Nephron (organoid): ENCODE measurements around the gene COG5.

Source experiments
- H3K27ac Mint-ChIP-seq, 3 experiments: 2 replicates each; pipeline ENCODE4 v1.8.0; 2020; ENCODE audit warnings: mixed read lengths in 3 of 3, mild to moderate bottlenecking in 2 of 3, moderate library complexity in 1 of 3
- H3K27me3 Mint-ChIP-seq: 2 replicates; pipeline ENCODE4 v1.8.0; 2021; ENCODE audit warnings: low read depth, mild to moderate bottlenecking, moderate library complexity, mixed read lengths
- H3K36me3 Mint-ChIP-seq: 2 replicates; pipeline ENCODE4 v1.8.0; 2020; ENCODE audit warnings: low read depth, mixed read lengths
- H3K4me1 Mint-ChIP-seq: 2 replicates; pipeline ENCODE4 v1.8.0; 2020; ENCODE audit warnings: mixed read lengths
- H3K4me3 Mint-ChIP-seq, 3 experiments: 2 replicates each; pipeline ENCODE4 v1.8.0; 2020; ENCODE audit warnings: mild to moderate bottlenecking in 3 of 3, mixed read lengths in 3 of 3, moderate library complexity in 2 of 3
- H3K9me3 Mint-ChIP-seq: 2 replicates; pipeline ENCODE4 v1.8.0; 2020; ENCODE audit warnings: mixed read lengths
- TF ChIP-seq, protein P1 (sequence below), 3 experiments: fragments of 200-600 bp; sonication (generic); IDR thresholded peaks; one replicate each; pipeline ENCODE4 v1.5.0; 2021; ENCODE audit warnings: antibody characterized with exemption in 3 of 3; ENCODE audit not compliant: unreplicated experiment in 3 of 3

Gene COG5

DNA sequence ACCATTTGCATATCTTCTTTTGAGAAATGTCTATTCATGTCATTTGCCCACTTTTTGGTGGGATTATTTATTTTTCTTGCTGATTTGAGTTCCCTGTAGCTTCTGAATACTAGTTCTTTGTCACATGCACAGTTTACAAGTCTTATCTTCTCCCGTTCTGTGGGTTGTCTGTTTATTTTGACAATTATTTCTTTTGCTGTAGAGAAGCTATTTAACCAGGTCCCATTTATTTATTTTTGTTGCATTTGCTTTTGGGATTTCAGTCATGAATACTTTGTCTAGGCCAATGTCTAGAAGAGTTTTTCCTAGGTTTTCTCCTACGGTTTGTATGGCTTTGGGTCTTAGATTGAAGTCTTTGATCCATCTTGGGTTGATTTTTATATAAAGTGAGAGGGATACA is 60.9 kb downstream of the COG5 start:
- Mint-ChIP-seq H3K27ac (no peak overlapping the region), H3K27me3 (no peaks in the 10 kb centered on the region), H3K4me1 (no peaks in the 10 kb centered on the region), H3K36me3 (peaks cover 23% of the 10 kb centered on the region), H3K4me3 (no peak overlapping the region), H3K9me3 (peaks cover 8% of the 10 kb centered on the region)
- TF ChIP-seq, protein P1, sequence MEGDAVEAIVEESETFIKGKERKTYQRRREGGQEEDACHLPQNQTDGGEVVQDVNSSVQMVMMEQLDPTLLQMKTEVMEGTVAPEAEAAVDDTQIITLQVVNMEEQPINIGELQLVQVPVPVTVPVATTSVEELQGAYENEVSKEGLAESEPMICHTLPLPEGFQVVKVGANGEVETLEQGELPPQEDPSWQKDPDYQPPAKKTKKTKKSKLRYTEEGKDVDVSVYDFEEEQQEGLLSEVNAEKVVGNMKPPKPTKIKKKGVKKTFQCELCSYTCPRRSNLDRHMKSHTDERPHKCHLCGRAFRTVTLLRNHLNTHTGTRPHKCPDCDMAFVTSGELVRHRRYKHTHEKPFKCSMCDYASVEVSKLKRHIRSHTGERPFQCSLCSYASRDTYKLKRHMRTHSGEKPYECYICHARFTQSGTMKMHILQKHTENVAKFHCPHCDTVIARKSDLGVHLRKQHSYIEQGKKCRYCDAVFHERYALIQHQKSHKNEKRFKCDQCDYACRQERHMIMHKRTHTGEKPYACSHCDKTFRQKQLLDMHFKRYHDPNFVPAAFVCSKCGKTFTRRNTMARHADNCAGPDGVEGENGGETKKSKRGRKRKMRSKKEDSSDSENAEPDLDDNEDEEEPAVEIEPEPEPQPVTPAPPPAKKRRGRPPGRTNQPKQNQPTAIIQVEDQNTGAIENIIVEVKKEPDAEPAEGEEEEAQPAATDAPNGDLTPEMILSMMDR (IDR thresholded peaks at IDR 0.05; ENCODE audit: unreplicated experiment in 3 of 3) = no peak

DNA sequence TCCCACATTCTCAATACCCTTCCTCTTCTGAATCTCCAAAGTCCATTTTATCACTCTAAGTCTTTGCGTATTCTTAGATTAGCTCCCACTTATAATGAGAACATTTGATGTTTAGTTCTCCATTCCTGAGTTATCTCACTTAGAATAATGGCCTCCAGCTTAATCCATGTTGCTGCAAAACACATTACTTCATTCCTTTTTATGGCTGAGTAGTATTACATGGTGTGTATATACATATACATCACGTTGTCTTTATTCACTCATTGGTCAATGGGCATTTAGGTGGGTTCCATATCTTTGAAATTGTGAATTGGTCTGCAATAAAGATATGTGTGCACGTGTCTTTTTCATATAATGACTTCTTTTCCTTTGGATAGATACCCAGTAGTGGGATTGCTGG is 61.6 kb downstream of the COG5 start:
- Mint-ChIP-seq H3K4me3 (no peak overlapping the region), H3K9me3 (peaks cover 4% of the 10 kb centered on the region), H3K36me3 (peaks cover 20% of the 10 kb centered on the region), H3K4me1 (no peaks in the 10 kb centered on the region), H3K27ac (no peak overlapping the region), H3K27me3 (no peaks in the 10 kb centered on the region)
- TF ChIP-seq, protein P1 (IDR thresholded peaks at IDR 0.05; ENCODE audit: unreplicated experiment in 3 of 3) = no peak

DNA sequence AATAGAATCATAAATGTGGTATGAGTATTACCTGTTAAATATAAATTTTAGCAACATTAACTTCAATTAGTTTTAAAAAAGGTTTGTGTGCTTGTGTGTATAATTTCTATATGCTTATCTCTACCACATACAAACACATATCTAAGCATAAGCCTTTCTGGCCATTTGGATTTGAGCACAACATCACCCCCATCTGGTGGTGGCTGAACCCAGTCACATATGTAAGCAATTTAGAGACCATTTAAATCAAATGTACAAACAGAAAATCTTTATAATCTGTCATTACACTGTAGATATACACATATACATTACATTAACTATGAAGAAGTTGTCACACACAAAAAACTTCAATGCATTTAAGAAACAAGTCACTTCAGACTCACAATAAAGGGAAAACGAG is 62.1 kb downstream of the COG5 start:
- no peaks in the 10 kb centered on the region for H3K27me3 Mint-ChIP-seq
- no peaks in the 10 kb centered on the region for H3K4me1 Mint-ChIP-seq
- TF ChIP-seq, protein P1 (IDR thresholded peaks at IDR 0.05; ENCODE audit: unreplicated experiment in 3 of 3) = peak in 2 of 3 experiments; percentile 13 to 34
- H3K27ac Mint-ChIP-seq = no peak overlapping the region
- H3K9me3 Mint-ChIP-seq = peaks cover 4% of the 10 kb centered on the region
- H3K4me3 Mint-ChIP-seq = no peak overlapping the region
- peaks cover 18% of the 10 kb centered on the region for H3K36me3 Mint-ChIP-seq

DNA sequence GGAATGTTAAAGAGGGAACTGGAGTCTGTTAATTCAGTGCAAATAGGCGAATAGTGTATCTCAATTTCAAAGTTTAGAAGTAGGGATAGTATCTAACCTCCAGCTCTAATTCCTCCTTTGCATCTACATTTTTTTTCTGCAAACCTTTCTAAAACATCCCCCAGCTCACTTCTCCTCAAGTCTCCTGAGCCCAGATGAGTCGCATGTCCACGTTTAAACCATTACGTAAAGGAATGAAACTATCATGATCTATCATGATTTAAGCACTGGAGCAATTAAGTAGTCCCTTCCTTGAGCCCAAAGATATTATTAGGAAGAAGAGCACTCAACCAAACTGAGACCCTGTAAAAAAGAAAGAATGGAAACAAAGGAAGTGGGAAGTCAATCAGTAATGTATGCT is 64.0 kb downstream of the COG5 start:
- H3K36me3 Mint-ChIP-seq = peaks cover 14% of the 10 kb centered on the region
- TF ChIP-seq, protein P1 (IDR thresholded peaks at IDR 0.05; ENCODE audit: unreplicated experiment in 3 of 3) = no peak
- H3K4me1 Mint-ChIP-seq = peaks cover 2% of the 10 kb centered on the region
- no peaks in the 10 kb centered on the region for H3K27me3 Mint-ChIP-seq
- H3K27ac Mint-ChIP-seq = no peak overlapping the region
- H3K4me3 Mint-ChIP-seq = no peak overlapping the region
- peaks cover 6% of the 10 kb centered on the region for H3K9me3 Mint-ChIP-seq

DNA sequence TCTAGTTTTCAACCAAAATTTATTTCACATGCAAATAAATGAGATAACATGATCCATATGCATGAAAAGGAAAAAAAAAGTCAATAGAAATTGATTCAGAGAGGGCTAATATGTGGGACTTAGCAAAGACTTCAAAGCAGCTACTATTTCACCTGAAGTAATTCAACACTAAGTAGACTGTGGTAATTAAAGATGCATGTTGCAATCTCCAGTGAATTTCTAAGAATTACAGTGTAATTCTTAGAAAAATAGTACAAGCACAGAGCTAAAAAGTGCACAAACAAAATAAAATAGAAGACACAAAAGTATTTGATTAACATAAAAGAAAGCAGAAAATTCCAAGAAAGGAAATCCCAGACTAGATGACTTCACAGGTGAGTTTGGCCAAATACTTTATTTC is 68.2 kb downstream of the COG5 start:
- peaks cover 16% of the 10 kb centered on the region for H3K36me3 Mint-ChIP-seq
- H3K4me3 Mint-ChIP-seq = no peak overlapping the region
- no peak overlapping the region for H3K27ac Mint-ChIP-seq
- peaks cover 10% of the 10 kb centered on the region for H3K4me1 Mint-ChIP-seq
- no peaks in the 10 kb centered on the region for H3K27me3 Mint-ChIP-seq
- TF ChIP-seq, protein P1 (IDR thresholded peaks at IDR 0.05; ENCODE audit: unreplicated experiment in 3 of 3) = no peak
- H3K9me3 Mint-ChIP-seq = peaks cover 4% of the 10 kb centered on the region

DNA sequence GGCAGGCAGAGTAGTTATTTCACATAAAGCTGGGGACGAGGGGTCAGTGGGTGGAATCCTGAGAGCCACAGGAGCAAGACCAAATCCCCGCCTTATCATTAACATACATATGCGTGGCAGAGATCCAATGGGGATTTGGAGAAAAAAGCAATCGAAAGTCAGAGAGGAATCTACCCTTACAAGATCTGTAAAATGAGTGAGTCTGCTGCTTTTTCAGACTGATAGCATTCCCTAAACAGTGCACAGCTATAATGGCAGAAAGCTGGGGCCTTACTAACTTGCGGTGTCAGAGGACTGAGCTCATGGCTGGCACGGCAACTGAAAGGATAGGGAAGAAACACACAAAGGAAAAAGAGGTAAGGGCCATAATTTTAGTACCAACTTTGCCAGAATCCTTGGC is 68.8 kb downstream of the COG5 start:
- Mint-ChIP-seq H3K9me3 (peaks cover 4% of the 10 kb centered on the region), H3K36me3 (peaks cover 16% of the 10 kb centered on the region), H3K27me3 (peaks cover 3% of the 10 kb centered on the region), H3K4me1 (peaks cover 10% of the 10 kb centered on the region), H3K27ac (no peak overlapping the region), H3K4me3 (no peak overlapping the region)
- TF ChIP-seq, protein P1 (IDR thresholded peaks at IDR 0.05; ENCODE audit: unreplicated experiment in 3 of 3) = no peak
